GM18511 (cell line): Measurements from ENCODE around the gene GLMP.

Experiments
- ATAC-seq: cut with Tn5 transposase; IDR thresholded peaks from one replicate; pipeline ENCODE4 v1.9.1; 2021; ENCODE audit warnings: mild to moderate bottlenecking, moderate library complexity; ENCODE audit not compliant: unreplicated experiment

Gene GLMP

GRCh38 chr1:156253634-156254033 is 41.8 kb downstream of the GLMP start:
- ATAC-seq: no peak

DNA sequence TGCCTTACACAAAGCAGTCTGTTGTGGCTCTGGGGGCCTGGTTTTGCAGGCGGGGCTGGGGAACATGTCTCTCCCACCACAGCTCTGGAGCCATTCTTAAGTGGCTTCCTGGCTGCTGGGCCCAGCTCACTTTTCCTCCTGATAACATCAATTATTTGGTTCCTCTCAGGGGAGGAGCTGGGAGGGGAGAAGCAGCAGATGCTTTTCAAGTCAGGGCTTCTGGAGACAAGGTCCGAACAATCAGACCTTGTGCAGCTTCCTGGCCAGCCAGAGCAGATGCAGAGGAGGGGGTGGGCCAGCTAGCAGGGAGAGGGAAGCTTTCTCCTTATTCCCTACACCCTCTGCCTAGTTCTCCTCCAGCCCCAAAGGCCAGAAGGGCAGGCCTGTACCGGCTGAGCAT is 44.0 kb downstream of the GLMP start:
- ATAC-seq: no peak

- no peak for ATAC-seq
These were observed 45.9 kb downstream of the GLMP start for GRCh38 chr1:156249593-156249992.

GRCh38 chr1:156248323-156248683 is 47.2 kb downstream of the GLMP start:
- no peak for ATAC-seq

- no peak for ATAC-seq
These were observed 47.8 kb downstream of the GLMP start, which contains the start of gene PAQR6 for GRCh38 chr1:156247460-156248322. Gene PAQR6, minus strand, starts transcription at chr1:156248056. Its CDS starts 1,325 bp downstream, at chr1:156246731.

DNA sequence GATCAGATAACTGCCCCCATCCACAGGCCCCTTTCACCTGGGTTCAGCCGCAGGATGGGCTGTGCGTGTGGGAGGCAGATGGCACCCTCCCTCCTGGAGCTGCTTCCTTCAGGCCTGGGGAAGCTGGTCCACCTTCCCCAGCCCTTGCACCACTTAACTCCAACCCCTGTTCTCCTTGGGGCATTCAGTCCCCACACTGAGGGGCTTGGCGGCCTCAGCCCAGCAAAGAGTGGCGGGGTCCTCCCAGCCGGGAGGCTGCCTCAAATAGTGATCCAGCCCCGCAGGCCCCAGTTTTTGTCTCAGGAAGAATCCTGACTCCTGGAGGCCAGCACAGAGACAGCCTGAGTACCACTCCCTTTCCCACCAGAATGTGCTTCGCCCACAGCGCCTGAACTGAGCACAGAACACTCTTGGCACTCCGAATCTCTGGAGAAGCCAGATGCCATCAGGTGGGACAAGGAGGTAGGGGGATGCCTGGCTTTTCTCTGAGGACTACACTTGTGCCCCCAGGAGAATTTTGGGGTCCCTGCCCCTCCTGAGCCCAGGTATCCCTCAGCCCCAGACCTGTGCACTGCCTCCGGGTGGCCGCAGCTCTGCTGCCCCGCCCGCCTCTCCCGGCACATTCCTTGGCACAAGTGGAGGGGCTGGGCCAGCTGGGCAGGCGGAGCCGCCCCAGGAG is 48.6 kb downstream of the GLMP start:
- ATAC-seq: no peak

DNA sequence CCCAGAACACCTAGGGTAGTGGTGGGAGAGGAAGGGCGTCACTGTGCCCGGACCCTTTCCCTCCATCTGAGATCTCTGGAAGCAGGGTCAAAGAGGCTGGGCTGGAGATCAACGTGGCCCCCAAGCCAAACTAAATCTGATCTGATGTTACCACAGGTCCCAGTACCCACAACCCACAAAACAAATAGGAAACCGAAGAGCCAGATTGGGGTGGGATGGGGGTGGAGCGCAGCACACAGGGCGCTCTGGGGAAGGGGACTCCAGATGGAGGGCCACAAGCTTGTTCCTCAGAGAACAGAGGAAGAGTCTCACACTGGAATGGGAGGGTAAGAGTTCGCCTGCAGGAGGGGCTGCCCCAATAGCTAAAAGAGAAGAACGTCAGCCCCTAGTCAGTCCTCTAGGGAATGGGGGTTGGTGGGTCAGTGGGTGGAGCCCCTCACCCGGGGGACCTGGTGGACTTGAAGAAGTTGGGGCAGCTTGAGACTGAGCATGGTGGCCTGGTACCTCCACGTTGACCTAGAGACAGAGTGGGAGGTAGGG is 49.2 kb downstream of the GLMP start:
- ATAC-seq: no peak

DNA sequence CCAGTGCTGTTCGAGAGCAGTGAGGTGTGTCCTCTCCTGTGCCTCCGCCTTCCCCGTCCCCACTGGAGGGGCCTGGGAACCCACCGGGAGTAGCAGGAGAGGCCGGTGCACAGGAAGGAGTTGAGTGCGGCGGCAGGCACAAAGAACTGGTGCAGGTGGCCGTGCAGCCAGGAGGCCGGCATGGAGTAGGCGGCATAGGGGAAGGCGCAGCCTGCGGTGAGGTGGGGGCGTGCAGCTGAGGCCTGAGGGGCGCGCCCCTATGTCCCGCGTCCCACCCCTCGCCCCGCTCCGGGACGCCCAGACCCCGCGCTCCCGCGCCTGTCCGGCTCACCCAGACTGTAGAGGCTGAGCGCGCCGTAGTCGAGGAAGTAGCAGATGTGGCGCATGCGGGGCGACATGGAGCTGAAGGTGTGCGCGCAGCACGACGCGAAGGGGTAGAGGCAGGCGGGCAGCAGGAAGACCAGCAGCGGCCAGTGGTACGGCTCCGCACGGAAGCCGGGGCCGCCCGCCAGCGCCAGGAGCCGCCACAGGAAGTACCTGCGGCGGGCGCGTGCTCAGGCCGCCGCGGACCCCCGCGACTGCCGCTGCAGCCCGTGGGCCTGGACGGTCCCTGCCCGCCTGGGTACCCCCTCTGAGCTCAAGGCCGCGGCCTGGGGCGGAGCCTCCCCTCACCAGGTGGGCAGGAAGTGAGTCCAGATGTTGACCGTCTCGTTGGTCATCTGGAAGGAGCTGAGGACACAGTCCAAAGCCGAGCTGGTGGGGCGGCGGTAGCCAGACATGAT is 49.8 kb downstream of the GLMP start:
- no peak for ATAC-seq

- no peak for ATAC-seq
These were observed 50.8 kb downstream of the GLMP start for GRCh38 chr1:156244712-156245111.

GRCh38 chr1:156244126-156244525 is 51.4 kb downstream of the GLMP start:
- ATAC-seq: no peak

DNA sequence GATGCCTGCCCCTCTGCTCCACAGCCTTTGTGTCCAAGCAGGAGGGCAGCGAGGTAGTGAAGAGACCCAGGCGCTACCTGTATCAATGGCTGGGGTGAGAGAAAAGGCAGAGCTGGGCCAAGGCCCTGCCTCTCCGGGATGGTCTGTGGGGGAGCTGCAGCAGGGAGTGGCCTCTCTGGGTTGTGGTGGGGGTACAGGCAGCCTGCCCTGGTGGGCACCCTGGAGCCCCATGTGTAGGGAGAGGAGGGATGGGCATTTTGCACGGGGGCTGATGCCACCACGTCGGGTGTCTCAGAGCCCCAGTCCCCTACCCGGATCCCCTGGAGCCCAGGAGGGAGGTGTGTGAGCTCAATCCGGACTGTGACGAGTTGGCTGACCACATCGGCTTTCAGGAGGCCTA is 52.7 kb downstream of the GLMP start:
- ATAC-seq: no peak
